ENCODE measurements around the gene B4GALNT1.
"Not testable (repeated sequence)": the region's sequence is repeated elsewhere in the genome, so short reads cannot be mapped to it uniquely, and the experiment has no call there.

B4GALNT1 gene

DNA sequence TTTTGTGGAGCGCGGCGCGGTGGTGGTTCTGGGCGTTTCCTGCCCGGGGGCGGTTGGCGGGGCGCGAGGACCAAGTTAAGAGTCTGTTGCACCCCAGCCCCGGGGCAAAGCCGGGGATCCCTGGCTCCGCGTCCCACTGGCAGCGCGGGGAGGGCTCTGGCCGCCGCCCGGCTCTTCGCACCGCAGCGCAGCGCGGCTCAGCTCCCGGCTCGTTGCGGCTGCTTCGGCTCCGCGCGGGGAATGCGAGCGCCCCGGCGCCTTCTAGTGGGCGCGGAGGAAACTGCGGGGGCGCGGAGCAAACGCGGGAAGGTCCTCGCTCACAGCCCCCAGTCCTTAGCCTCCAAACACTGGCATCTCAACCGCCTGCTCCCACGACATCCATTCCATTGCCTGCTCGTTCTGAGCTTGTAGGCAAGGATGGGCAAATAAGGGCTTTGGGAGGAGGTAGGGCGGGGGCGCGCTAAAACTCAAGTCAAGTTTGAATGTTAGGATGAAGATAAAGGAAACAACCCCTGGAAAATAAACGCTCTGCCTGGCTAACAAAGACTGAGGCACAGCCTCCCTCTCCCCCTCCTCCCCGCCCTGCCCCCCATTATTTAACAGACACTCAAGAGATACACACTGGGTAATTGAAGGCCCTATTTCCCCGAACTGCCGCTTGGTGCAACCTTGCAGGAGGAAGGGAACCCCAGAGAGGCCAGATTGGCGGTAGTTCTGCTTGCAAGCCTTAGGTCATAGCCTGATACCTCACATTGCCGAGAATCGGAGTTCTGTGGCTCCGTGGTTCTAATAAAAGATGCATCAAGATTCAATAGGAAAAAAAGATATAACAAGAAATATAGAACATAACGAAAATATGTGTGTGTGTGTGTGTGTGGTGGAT is at the start of gene B4GALNT1:
B4GALNT1 (minus strand) TSS at position 244 of the 883 bp plus-strand sequence. CDS start 1,069 bp downstream, outside the sequence.
- in situ Hi-C loops (cut with MboI; ENCODE audit: low sequenced_read_pairs) = no loop called here

DNA sequence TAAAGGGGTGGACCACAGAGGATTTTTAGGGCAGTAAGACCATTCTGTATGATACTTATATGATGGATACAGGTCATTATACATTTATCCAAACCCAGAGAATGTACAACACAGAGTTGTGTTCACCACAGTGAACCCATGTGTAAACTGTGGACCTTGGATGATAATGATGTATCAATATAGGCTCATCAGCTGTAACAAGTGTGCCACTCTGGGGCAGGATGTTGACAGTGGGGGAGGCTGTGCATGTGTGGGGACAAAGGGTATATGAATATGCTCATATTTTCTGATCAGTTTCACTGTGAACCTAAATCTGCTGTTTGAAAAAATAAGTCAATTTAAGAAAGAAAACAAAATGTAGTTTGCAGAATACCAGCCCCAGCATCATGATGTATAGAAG is 46.7 kb upstream of the B4GALNT1 start:
- in situ Hi-C loops (cut with MboI; ENCODE audit: low sequenced_read_pairs) = no loop called here

DNA sequence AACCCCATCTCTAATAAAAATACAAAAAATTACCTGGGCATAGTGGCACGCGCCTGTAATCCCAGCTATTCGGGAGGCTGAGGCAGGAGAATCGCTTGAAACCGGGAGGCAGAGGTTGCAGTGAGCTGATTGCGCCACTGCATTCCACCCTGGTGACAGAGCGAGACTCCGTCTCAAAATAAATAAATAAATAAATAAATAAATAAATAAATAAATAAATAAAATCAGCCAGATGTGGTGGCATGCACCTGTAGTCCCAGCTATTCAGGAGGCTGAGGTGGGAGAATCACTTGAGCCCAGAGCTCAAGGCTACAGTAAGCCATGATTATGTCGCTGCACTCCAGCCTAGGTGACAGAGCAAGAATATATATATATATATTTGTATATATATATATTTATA is 44.9 kb upstream of the B4GALNT1 start:
- in situ Hi-C loops (cut with MboI; ENCODE audit: low sequenced_read_pairs) = not testable (repeated sequence)

DNA sequence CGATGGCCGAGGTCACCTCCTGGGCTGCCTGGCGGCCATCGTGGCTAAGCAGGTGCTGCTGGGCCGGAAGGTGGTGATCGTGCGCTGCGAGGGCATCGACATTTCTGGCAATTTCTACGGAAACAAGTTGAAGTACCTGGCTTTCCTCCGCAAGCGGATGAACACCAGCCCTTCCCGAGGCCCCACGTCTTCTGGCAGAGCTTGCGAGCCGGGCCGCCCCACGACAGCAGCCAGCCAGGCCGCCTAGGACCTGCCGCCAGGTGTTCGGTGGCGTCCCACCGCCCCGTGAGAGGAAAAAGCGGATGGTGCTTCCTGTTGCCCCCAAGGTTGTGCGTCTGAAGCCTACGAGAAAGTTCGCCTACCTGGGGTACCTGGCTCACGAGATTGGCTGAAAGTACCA is 41.7 kb upstream of the B4GALNT1 start:
- in situ Hi-C loops (cut with MboI; ENCODE audit: low sequenced_read_pairs) = no loop called here

DNA sequence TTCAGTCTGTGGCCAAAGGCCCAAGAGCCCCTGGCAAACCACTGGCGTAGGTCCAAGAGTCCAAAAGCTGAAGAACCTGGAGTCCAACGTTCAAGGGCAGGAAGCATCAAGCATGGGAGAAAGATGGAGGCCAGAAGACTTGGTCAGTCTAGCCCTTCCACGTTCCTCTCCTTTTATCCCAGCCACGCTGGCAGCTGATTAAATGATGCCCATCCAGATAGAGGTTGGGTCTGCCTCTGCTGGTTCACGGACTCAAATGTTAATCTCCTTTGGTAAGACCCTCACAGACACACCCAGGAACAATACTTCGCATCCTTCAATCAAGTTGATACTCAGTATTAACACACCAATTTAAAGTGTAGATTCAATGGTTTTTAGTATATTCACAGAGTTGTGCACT is 39.8 kb upstream of the B4GALNT1 start:
- in situ Hi-C loops (cut with MboI; ENCODE audit: low sequenced_read_pairs) = no loop called here

DNA sequence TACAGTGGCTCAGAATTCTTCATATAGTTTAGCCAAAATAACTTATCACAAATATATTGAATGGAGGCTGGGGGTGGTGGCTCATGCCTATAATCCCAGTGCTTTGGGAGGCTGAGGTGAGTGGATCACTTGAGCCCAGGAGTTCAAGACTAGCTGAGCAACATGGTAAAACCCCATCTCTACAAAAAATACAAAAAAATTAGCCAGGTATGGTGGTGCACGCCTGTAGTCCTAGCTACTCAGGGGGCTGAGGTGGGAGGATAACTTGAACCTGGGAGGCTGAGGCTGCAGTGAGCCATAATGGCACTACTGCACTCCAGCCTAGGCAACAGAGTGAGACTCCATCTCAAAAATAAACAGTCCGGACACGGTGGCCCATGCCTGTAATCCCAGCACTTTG is 38.8 kb upstream of the B4GALNT1 start:
- in situ Hi-C loops (cut with MboI; ENCODE audit: low sequenced_read_pairs) = not testable (repeated sequence)

DNA sequence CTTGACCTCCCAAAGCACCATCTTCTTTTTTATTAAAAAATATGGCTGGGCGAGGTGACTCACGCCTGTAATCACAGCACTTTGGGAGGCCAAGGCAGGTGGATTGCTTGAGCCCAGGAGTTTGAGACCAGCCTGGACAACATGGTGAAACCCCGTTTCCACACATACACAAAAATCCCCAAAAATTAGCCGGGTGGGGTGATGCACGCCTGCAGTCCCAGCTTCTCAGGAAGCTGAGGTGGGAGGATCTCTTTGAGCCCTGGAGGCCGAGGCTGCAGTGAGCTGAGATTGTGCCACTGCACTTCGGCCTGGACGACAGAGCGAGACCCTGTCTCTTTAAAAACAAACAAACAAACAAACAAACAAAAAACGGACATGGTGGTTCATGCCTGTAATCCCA is 36.7 kb upstream of the B4GALNT1 start:
- in situ Hi-C loops (cut with MboI; ENCODE audit: low sequenced_read_pairs) = not testable (repeated sequence)

DNA sequence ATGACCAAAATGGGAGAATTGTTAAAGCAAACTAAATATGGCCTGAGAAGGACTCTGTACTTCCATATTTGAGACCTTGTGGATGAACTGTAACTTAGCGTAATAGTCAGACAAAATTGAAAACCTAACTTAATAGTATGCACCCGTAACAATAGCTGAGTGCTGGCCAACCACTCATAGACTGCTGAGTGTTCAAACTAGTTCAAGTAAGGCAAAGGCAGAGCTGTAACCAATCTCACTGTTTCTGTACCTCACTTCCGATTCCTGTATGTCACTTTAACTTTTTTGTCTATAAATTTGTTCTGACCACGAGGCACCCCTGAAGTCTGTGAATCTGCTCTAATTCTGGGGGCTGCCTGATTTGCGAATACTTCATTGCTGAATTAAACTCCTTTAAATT is 33.9 kb upstream of the B4GALNT1 start:
- in situ Hi-C loops (cut with MboI; ENCODE audit: low sequenced_read_pairs) = no loop called here

DNA sequence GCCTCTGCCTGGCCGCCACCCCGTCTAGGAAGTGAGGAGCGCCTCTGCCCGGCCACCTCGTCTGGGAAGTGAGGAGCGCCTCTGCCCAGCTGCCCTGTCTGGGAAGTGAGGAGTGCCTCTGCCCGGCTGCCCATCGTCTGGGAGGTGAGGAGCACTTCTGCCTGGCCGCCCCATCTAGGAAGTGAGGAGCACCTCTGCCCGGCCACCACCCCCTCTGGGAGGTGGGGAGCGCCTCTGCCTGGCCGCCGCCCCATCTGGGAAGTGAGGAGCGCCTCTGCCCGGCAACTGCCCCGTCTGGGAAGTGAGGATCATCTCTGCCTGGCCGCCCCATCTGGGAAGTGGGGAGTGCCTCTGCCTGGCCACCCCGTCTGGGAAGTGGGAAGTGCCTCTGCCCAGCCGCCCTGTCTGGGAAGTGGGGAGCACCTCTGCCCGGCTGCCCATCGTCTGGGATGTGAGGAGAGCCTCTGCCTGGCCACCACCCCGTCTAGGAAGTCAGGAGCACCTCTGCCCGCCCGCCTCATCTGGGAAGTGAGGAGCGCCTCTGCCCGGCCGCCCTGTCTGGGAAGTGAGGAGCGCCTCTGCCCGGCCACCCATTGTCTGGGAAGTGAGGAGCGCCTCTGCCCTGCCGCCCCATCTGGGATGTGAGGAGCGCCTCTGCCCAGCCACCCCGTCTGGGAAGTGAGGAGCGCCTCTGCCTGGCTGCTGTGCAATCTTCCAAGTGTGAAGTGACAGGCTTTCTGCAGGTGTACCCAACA is 32.2 kb upstream of the B4GALNT1 start:
- in situ Hi-C loops (cut with MboI; ENCODE audit: low sequenced_read_pairs) = not testable (repeated sequence)

DNA sequence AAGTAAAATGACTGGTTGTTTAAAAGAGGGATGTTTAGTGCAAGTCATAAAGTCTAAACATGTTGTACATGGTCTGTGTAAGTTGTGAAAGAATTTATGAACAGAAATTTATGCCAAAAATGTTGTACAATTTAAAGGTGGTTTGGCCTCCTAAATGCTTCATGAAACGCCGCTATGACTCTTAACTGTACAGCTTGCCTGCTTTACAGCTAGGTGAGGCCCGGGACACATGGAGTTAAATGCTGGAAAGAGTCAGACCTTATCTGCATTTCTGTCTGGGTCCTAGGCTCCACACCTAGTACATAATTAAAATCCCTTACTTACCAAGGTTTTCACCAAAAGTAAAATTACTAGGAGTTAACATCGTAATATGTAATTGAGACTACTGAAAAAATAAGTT is 28.4 kb upstream of the B4GALNT1 start:
- in situ Hi-C loops (cut with MboI; ENCODE audit: low sequenced_read_pairs) = no loop called here

DNA sequence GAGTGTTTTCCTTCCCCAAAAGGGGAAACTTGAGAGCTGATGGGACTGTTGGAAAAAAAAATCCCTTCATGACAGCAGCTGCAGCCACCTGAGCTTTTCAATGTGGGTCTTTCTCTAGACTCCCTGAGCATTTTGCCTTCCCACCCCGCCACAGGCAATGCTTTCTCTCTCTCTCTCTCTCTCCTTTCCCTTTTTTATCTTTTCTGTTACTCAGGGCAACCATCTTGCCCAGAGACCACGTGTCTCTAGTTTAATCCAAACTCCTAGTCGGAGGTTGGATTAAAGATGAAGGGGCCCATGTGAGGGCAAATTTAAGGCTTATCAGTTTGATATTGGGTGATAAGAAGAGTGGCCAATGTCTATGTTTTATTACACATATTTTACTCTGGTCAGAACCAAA is 25.9 kb upstream of the B4GALNT1 start:
- in situ Hi-C loops (cut with MboI; ENCODE audit: low sequenced_read_pairs) = no loop called here

DNA sequence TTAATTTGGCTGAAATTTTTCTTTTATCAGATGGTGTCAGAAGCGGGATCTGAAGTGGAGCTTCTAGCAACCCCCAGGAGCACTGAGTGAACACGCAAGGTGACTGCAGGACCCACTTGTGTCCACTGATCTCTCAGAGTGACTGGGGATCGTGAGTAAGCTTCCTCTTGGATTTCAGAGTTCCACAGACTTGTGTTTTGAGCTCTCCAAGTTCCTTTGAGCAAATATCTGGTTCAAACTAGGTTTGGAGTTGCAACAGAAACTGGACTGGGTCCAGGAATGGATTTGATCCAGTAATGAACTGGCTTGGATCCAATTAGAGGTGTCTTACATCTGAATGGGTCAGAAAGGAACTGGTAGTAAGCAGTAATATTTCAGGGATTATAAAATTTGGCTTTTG is 24.7 kb upstream of the B4GALNT1 start:
- in situ Hi-C loops (cut with MboI; ENCODE audit: low sequenced_read_pairs) = no loop called here

DNA sequence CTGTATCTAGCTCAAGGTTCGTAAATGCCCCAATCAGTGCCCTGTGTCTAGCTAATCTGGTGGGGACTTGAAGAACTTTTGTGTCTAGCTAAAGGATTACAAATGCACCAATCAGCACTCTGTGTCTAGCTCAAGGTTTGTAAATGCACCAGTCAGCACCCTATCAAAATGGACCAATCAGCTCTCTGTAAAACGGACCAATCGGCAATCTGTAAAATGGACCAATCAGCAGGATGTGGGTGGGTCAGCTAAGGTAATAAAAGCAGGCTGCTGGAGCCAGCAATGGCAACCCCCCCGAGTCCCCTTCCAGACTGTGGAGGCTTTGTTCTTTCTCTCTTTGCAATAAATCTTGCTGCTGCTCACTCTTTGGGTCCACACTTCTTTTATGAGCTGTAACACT is 23.4 kb upstream of the B4GALNT1 start:
- in situ Hi-C loops (cut with MboI; ENCODE audit: low sequenced_read_pairs) = not testable (repeated sequence)

DNA sequence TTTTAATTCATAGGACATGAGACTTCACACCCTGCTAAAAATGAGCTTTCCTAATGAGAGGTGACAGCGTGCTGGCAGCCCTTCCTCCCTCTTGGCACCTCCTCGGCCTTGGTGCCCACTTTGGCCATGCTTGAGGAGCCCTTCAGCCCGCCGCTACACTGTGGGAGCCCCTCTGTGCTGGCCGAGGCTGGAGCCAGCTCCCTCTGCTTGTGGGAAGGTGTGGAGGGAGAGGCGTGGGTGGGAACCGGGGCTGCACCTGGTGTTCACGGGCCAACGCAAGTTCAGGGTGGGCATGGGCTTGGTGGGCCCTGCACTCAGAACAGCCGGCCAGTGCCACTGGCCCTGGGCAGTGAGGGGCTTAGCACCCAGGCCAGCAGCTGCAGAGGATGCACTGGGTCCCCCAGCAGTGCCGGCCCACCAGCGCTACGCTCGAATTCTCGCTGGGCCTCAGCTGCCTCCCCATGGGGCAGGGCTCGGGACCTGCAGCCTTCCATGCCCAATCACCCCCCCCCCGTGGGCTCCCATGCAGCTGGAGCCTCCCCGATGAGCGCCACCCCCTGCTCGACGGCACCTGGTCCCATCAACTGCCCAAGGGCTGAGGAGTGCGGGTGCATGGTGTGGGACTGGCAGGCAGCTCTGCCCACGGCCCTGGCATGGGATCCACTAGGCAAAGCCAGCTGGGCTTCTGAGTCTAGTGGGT is 22.7 kb upstream of the B4GALNT1 start:
- in situ Hi-C loops (cut with MboI; ENCODE audit: low sequenced_read_pairs) = no loop called here

DNA sequence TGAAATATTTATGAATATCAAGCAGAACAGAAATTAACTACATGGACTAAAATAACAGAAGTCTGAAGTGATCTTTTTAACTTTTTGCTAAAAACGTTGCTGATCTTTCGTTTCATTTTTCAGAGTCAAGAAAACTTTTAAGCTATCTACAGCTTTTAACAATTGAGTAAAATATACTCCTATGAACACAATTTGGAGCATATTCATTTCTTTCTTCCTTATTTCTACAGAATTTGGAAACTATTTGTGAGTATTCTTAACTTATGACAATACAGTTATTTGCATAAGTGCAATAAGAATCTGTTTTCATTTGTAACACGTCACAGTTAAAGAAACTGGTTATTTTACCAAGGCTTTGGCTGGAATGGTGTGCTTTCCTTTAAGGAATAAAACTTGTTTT is 21.0 kb upstream of the B4GALNT1 start:
- in situ Hi-C loops (cut with MboI; ENCODE audit: low sequenced_read_pairs) = no loop called here

DNA sequence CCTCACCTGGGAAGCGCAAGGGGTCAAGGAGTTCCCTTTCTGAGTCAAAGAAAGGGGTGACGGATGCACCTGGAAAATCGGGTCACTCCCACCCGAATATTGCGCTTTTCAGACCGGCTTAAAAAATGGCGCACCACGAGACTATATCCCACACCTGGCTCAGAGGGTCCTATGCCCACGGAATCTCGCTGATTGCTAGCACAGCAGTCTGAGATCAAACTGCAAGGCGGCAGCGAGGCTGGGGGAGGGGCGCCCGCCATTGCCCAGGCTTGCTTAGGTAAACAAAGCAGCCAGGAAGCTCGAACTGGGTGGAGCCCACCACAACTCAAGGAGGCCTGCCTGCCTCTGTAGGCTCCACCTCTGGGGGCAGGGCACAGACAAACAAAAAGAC is 13.7 kb upstream of the B4GALNT1 start:
- in situ Hi-C loops (cut with MboI; ENCODE audit: low sequenced_read_pairs) = not testable (repeated sequence)

DNA sequence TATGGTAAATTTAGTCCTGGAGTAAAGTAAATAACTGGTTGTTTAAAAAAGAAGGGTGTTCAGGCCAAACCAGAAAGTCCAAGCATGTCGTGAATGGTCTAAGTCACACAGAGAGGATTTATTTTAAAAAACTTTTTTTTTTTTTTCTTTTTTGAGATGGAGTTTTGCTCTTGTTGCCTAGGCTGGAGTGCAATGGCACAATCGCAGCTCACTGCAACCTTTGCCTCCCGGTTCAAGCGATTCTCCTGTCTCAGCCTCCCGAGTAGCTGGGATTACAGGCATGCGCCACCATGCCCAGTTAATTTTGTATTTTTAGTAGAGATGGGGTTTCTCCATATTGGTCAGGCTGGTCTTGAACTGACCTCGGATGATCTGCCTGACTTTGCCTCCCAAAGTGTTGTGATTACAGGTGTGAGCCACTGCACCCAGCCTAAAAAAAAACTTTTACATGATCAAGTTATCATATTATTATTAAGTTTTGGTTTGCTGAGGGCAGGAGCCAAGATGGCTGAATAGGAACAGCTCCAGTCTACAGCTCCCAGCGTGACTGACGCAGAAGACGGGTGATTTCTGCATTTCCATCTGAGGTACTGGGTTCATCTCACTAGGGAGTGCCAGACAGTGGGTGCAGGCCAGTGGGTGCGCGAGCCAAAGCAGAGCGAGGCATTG is 13.1 kb upstream of the B4GALNT1 start:
- in situ Hi-C loops (cut with MboI; ENCODE audit: low sequenced_read_pairs) = not testable (repeated sequence)

DNA sequence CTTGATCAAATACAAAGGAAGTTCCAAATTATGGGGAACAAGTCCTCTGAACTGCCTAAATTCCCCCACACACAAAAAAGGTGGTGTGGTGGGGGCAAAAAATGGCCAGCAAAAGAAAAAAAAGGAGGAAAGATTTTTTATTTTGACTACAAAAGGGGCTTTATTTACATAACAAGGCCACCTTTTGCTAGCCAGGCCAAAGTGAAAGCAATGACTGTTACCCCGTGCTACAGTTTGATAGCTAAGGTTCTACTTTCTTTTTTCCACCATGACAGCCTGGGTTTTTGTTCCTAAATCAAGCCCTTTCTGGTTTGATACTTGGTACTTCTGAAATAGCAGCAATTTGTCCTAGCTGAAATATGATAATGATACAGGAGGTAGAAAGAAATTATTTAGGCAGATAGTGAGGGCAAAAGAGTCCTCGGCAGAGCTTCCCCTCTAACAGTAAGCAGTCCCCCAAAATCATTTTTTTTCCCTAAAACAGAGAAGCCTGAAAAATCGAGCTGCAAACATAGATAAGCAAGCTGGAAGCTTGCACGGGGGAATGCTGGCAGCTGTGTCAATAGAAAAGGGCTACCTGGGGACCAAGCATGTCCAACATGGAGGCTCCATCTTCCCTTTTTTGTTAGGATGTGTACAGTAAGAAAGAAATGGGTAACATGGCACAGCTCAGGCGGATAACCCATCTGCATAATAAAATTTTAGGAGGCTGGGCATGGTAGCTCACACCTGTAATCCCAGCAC is 8.9 kb upstream of the B4GALNT1 start:
- in situ Hi-C loops (cut with MboI; ENCODE audit: low sequenced_read_pairs) = no loop called here

DNA sequence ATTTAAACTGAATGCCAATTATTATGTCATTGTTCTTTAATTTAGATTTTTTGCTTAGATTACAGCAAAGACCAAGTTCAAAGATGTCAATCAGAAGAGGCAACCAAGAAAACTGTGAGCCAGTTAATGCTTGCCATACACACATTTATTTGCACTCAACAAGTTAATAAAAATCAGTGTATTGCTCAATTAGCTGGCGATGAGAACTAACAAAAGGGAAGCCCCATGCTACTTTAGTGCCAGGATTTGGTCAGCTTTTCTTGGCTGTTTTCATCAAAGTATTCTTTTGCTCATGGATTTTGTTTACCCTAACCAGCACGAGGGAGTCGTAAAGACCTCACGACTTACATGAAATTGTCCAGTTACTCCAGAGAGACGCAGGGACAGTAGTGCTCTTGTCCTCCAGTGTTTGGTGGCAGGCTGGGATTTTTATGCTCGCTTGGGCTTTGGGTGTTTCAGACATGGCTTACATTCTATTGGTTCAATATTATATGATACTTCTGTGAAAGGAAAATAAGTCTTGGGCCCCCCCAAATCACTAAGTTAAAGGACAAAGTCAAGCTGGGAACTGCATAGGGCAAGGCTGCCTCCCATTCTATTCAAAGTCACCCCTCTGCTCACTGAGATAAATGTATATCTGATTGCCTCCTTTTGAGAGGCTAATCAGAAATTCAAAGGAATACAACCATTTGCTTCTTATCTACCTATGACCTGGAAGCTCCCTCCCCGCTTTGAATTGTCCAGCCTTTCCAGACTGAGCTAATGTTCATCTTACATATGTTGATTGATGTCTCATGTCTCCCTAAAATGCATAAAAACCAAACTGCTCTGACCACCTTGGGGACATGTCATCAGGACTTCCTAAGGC is 7.4 kb upstream of the B4GALNT1 start:
- in situ Hi-C loops (cut with MboI; ENCODE audit: low sequenced_read_pairs) = no loop called here

Data from HL-60/S4 (cell line).